Measurements from ENCODE around the gene DNMT3A. TPM values are rescaled to one million over a fixed set of nuclear protein-coding genes. Genes with fewer than 3 reads are reported as not detected.

The DNMT3A gene
- total and polyA plus RNA-seq, 2 donors (not counting 1 experiment from before 2014, with no cell fraction given): 8.9 to 24.5 TPM

DNA sequence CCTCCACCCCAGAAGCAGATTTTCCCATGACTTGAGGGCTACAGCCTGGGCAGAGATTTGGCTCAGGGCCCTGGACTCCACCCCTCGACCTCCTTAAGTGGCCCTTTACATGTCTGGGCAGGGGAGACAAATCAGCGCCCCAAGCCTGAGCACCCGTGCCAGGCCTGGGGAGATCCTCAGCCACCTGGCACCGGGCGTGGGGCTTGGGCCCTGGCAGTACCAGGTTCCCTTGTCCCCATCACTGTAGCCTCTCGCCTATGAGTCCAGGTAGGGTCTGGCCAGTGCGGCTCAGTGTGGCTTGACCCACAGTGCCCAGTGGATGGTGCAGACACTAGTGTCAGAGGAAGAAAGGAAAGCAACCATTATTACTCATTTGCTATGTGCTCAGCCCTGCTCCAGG, 22.0 kb upstream of the DNMT3A start:
- Histone ChIP-seq H3K79me2 (ENCODE audit: control insufficient read depth, insufficient read depth, low read length) (peaks cover 4% of the 10 kb centered on the region), H3K36me3 (replicated peaks in 1 of 2; ENCODE audit: control extremely low read depth in 1 of 2, control insufficient read depth in 1 of 2, extremely low read depth in 1 of 2, insufficient read depth in 2 of 2, low read length in 1 of 2) (no peaks in the 10 kb centered on the region), H2AFZ (ENCODE audit: insufficient read depth, low read depth, low read length, poor library complexity, severe bottlenecking) (no peak overlapping the region), H3K27me3 (replicated peaks in 1 of 4; ENCODE audit: control extremely low read depth in 1 of 4, control insufficient read depth in 3 of 4, insufficient read depth in 4 of 4, low read length in 3 of 4) (no peaks in the 10 kb centered on the region), H3K4me1 (ENCODE audit: control insufficient read depth in 2 of 2, insufficient read depth in 2 of 2, low read length in 2 of 2) (peaks cover 7 to 18% of the 10 kb centered on the region in 2 donors), H3K4me3 (ENCODE audit: control extremely low read depth in 1 of 5, extremely low read depth in 1 of 5, insufficient read depth in 1 of 5, low read depth in 2 of 5, low read length in 4 of 5) (no peak overlapping the region), H3K9me3 (ENCODE audit: control extremely low read depth in 1 of 3, control insufficient read depth in 2 of 3, insufficient read depth in 1 of 3, low read length in 2 of 3) (no peaks in the 10 kb centered on the region), H4K20me1 (ENCODE audit: control insufficient read depth, insufficient read depth, low read length, poor library complexity, severe bottlenecking) (no peaks in the 10 kb centered on the region), H3K27ac (ENCODE audit: low read length in 2 of 2) (no peak overlapping the region), H3K9ac (ENCODE audit: low read length) (no peak overlapping the region), H3K4me2 (replicated peaks; ENCODE audit: low read depth, low read length, poor library complexity, severe bottlenecking) (peak overlapping the region; percentile 88)
- Mint-ChIP-seq H3K9me3 (ENCODE audit: insufficient read depth) (no peaks in the 10 kb centered on the region), H3K4me3 (peak overlapping the region; percentile 59), H3K4me1 (peaks cover 28% of the 10 kb centered on the region), H3K27me3 (no peaks in the 10 kb centered on the region), H3K27ac (peak overlapping the region; percentile 75)
- WGBS (ENCODE audit: insufficient coverage): 98% methylated on average over 6 of the region's 7 CpGs
- DNase-seq: no peak
- ChIA-PET CTCF (interaction anchor here (2.0 to 7.3 kb wide), 6 partner anchors 9 to 157 kb away, joined by 6 to 109 read pairs (median 14); no protein-coding TSS in a partner anchor), POLR2A (interaction anchor here (0.6 to 2.2 kb wide), 4 partner anchors 8 to 165 kb away, joined by 4 to 28 read pairs (median 10); no protein-coding TSS in a partner anchor)
- ATAC-seq (ENCODE audit: low read depth): no peak
- intact Hi-C loops (cut with micrococcal nuclease): loop anchor here (2.0 to 10.0 kb wide), 5 partner anchors 47 to 391 kb away; partner anchors contain the start of genes DNAJC27, DTNB and POMC
- TF ChIP-seq EZH2 (IDR thresholded peaks at IDR 0.05; ENCODE audit: borderline replicate concordance, insufficient read depth, low read depth, low read length, poor library complexity, severe bottlenecking): no peak

DNA sequence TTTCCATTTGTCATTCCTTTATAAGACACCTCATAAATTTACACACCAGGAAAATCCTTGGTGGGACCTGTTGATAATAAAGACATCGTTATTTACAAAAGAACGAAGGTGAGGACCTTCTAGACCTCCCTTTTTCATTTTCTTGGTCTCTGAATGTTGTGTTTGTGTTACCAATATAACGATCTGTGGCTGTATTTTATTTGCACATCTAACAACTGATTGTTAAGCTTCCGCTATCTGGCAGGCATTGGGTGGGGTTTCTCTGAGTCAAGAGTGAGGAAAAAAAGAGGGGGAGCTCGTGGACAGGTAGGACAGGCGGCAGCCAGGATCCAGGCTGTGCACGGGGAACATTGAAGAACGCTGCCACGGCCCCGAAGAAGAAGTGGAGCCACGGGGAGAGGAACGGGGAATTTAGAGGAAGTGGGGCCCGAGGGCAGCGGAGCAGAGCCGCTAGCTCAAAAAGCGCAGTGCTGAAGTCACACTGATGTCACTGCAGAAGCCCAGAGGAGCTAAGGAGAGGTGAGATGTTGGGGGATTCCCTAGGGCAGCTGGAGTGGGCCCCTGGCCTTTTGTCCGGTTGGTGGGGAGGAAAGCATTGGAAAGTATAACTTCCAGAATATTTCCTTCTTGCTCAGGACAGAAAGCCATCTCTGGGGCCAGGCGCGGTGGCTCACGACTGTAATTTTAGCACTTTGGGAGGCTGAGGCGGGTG, 20.9 kb upstream of the DNMT3A start:
- ATAC-seq (ENCODE audit: low read depth) (peak; percentile 79), DNase-seq (peak; percentile 96)
- Histone ChIP-seq H3K36me3 (replicated peaks in 1 of 2; ENCODE audit: control extremely low read depth in 1 of 2, control insufficient read depth in 1 of 2, extremely low read depth in 1 of 2, insufficient read depth in 2 of 2, low read length in 1 of 2) (no peaks in the 10 kb centered on the region), H4K20me1 (ENCODE audit: control insufficient read depth, insufficient read depth, low read length, poor library complexity, severe bottlenecking) (no peaks in the 10 kb centered on the region), H3K9ac (ENCODE audit: low read length) (peak overlapping the region; percentile 83), H2AFZ (ENCODE audit: insufficient read depth, low read depth, low read length, poor library complexity, severe bottlenecking) (peak overlapping the region; percentile 48), H3K79me2 (ENCODE audit: control insufficient read depth, insufficient read depth, low read length) (peaks cover 4% of the 10 kb centered on the region), H3K4me3 (ENCODE audit: control extremely low read depth in 1 of 5, extremely low read depth in 1 of 5, insufficient read depth in 1 of 5, low read depth in 2 of 5, low read length in 4 of 5) (peak overlapping the region; percentile 58 to 91 (median 72)), H3K4me2 (replicated peaks; ENCODE audit: low read depth, low read length, poor library complexity, severe bottlenecking) (peak overlapping the region; percentile 88), H3K9me3 (ENCODE audit: control extremely low read depth in 1 of 3, control insufficient read depth in 2 of 3, insufficient read depth in 1 of 3, low read length in 2 of 3) (peaks cover 0 to 4% (median 0%) of the 10 kb centered on the region in 3 donors), H3K27ac (ENCODE audit: low read length in 2 of 2) (peak overlapping the region; percentile 97 to 98), H3K4me1 (ENCODE audit: control insufficient read depth in 2 of 2, insufficient read depth in 2 of 2, low read length in 2 of 2) (peaks cover 7 to 18% of the 10 kb centered on the region in 2 donors), H3K27me3 (replicated peaks in 1 of 4; ENCODE audit: control extremely low read depth in 1 of 4, control insufficient read depth in 3 of 4, insufficient read depth in 4 of 4, low read length in 3 of 4) (no peaks in the 10 kb centered on the region)
- H3K9me3 Mint-ChIP-seq (ENCODE audit: insufficient read depth): no peaks in the 10 kb centered on the region
- no peak for TF ChIP-seq EZH2 (IDR thresholded peaks at IDR 0.05; ENCODE audit: borderline replicate concordance, insufficient read depth, low read depth, low read length, poor library complexity, severe bottlenecking)
- TF ChIP-seq, protein P1, sequence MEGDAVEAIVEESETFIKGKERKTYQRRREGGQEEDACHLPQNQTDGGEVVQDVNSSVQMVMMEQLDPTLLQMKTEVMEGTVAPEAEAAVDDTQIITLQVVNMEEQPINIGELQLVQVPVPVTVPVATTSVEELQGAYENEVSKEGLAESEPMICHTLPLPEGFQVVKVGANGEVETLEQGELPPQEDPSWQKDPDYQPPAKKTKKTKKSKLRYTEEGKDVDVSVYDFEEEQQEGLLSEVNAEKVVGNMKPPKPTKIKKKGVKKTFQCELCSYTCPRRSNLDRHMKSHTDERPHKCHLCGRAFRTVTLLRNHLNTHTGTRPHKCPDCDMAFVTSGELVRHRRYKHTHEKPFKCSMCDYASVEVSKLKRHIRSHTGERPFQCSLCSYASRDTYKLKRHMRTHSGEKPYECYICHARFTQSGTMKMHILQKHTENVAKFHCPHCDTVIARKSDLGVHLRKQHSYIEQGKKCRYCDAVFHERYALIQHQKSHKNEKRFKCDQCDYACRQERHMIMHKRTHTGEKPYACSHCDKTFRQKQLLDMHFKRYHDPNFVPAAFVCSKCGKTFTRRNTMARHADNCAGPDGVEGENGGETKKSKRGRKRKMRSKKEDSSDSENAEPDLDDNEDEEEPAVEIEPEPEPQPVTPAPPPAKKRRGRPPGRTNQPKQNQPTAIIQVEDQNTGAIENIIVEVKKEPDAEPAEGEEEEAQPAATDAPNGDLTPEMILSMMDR (IDR thresholded peaks at IDR 0.05): no peak
- intact Hi-C loops (cut with micrococcal nuclease): loop anchor here (1.0 to 10.0 kb wide), 13 partner anchors 15 to 390 kb away; partner anchors contain the start of genes DNAJC27, DTNB and POMC
- CTCF ChIA-PET: interaction anchor here (0.6 to 7.3 kb wide), 50 partner anchors 9 to 246 kb away, joined by 3 to 109 read pairs (median 5); partner anchors contain the start of gene DNMT3A
- POLR2A ChIA-PET: interaction anchor here (0.5 to 2.2 kb wide), 15 partner anchors 9 to 570 kb away, joined by 3 to 28 read pairs (median 4); no protein-coding TSS in a partner anchor
- no peaks in the 10 kb centered on the region for H3K27me3 Mint-ChIP-seq
- peaks cover 28% of the 10 kb centered on the region for H3K4me1 Mint-ChIP-seq
- peak overlapping the region; percentile 96 for H3K27ac Mint-ChIP-seq
- peak overlapping the region; percentile 89 for H3K4me3 Mint-ChIP-seq
- WGBS (ENCODE audit: insufficient coverage): 0% methylated on average over 13 of the region's 21 CpGs

Measured in B cell (primary cell).